SK-N-DZ (cell line): ENCODE results near the gene FAXC.
"Not testable (repeated sequence)": the region's sequence is repeated elsewhere in the genome, so short reads cannot be mapped to it uniquely, and the experiment has no call there.

Experiments
- DNase-seq: peaks from one replicate; pipeline ENCODE4 v3.0.0-alpha.2; 2015; ENCODE audit warnings: low spot score

FAXC gene

DNA sequence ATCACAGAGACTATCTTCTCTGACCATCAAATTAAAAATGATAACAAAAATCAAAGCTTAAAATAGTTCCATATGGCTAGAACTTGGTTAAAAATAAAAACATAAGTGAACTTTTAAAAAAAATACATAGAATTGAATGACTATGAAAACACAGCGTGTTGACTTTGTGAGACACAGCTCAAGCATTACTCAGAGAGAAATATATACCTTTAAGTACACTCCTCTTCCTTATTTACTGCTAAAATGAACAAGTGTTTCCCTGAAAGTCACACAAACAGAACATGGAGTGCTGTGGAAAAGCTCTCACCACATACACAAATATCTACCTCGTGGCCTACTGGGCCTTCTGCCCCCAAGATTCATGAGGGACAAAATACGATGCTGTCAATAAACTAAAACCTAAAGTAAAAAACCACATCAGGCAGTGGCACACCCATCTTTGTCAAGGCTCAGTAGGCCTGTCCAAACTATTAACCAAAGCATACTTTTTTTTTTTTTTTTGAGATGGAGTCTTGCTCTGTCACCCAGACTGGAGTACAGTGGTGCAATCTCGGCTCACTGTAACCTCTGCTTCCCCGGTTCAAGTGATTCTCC lies 7.5 kb downstream of the FAXC start:
- DNase-seq, result no peak

DNA sequence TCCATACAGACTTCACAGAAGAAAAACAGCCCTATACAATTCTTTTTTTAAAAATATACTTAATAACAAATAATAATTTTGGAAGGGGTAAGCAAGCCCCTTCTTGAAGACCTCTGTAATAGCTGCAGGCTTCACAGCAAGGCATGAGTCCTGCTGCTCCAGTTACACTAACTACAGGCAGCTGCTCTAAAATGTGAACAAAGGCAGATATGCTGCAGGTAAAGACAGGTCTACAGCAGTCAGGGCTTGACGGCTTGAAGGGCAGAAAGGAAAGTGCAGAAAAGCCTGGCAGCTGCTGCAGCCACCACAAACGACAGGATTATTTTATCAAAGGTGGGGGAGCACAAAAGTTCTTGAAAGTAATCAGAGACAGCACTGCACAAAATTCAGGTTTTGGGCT lies 11.3 kb downstream of the FAXC start:
- DNase-seq, result no peak

DNA sequence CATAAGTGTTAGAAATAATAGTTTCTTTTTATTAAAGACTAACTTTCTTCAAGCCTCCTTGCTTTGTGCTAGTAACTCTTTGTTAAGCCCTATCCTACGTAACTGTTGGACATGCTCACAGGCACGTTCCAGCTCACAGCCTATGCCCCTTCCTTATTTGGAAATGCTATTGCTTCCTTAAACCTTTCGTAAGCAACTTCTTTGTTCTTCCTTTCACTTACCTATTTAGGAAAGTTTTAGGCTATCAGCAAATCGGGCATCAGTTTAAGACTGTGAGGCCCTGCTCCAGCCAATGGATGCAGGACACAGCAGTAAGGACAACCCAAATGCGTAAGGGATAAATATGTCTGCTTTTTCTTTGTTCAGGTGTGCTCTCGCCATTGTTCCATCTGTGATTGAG lies 14.2 kb downstream of the FAXC start:
- not testable (repeated sequence) for DNase-seq

DNA sequence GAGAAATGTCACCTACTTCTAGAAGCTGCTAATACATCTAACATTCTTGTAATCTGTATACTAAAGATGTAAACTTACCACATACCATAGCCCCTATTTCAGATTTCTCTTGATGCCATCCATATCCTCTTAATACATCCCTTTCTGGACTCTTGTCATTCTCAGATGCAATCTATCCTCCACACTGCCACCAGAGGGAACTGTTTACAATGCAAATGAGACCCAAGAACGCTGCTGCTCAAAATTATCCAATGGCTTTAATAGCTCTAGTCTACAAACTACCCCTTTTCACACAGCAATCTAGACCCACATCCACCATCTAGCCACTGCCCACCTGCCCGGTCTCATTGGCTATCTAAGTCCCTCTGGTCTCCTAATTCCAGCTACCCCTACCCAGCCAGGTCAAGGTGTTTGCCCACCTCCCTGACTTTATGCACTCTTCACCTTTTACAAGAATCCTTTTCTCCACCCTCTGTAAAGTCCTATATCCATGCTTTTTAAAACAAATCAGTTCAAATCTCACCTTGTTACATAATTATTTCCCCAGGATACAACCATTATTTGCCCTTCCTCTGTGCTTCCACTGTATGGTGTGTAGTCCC lies 14.8 kb downstream of the FAXC start:
- peak; percentile 56 for DNase-seq

DNA sequence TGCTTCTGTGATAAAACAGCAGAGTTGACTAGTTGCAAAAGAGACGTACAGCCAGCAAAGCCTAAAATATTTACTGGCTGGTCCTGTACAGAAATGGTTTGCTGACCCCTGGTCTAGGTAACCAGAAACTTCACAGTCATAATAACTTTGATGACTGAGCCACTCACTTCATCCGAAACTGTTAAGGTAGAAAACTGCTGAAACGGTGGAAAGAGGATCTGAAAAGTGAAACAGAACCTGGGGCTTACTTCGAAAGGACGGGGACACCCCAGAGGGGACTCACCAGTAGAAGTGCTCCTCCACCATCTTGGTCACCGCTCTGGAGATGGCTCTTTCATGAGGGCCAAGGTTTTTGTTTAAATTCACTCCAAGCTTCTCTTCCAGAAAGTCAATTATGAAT lies 16.4 kb downstream of the FAXC start:
- DNase-seq, result no peak

DNA sequence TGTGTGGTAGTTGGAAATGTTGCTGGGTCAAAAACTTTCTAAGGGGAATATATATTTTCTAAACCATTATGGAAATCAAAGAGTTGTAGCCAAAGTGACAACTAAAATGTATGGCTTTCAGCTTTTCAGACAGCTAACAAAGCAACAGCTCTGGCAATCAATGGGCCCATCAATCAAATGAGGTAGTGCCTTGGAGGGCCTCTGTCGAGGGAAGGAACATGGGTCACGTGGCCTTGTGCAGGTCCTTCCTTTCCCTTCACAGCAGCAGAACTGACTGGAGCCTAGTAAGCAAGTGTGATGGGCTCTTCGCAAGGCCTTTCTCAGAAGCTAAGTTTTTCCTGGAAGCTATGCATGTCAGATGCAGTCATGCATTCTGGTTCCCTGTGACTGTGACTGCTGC lies 17.9 kb downstream of the FAXC start:
- no peak for DNase-seq

DNA sequence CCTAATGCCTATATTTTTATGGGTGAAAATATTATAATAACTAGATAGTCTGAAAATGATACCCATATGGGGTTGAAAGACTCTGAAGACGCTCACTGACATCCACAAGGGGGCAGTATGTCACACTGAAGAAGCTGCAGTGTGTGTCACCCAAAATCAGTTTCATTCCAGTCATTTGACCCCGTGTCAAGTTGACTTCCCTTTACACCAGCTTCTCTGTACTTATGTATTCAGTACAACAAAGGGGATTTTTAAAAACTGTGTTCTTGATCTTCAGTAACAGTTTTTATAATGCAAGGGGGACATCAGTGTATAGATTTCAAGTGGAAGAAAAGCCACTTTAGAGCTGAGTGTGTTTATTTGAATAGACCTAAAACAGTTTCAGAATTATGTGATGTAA lies 19.3 kb downstream of the FAXC start:
- peak; percentile 61 for DNase-seq

DNA sequence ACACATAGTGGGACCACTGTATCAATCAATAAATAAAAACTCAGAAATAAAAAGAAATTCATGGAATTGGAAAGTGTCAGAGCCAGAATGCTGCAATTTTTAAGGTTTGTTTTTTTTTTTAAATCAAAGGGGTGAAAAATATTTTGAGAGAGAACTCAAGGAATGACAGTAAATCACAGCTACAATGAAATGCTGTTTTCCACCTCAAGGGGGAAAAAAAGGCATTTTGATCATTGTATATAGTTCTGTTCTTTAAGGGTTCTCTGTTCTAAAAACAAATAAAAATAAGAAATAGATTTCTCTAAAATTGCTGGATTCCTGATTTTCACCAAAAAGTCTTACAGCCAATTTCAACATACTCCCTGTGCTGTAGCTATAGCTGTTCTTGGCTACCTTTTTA lies 24.5 kb downstream of the FAXC start:
- no peak for DNase-seq

DNA sequence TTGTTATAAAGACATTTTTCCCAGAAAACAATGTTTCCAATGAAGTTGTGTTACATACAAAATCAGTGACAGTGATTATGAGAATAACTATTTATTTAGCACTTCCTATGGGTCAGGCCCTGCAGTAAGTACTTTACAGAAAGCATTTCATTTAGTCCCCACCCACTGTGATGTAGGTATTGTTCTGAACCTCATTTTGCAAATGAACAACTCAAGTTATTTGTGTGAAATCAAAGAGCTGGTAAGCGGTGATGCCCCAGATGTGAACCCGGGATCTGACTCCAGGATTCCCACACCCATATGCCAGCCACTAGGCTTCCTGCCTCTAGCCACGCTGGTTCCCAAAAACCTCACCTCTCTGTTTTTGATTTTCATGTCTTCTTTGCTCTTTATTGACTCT lies 30.9 kb downstream of the FAXC start:
- no peak for DNase-seq

DNA sequence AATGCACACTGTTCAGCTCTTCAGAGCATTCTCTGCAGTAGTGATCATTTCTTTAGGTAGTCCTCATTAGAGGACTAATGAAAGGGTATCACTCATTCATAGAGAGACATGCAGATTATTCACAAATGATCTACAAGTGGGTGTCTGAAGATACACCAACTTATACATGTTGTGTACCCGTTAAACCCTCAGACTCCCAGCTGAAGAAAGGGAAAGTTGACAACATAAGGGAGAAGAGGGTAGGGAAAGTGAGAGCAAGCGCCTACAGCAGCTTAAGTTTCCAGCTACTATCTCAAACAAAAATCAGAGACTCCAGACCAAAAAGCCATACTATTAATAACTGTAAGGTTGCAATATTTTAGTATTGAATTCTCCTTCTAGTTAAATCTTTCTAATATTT lies 37.1 kb downstream of the FAXC start:
- DNase-seq, result no peak

DNA sequence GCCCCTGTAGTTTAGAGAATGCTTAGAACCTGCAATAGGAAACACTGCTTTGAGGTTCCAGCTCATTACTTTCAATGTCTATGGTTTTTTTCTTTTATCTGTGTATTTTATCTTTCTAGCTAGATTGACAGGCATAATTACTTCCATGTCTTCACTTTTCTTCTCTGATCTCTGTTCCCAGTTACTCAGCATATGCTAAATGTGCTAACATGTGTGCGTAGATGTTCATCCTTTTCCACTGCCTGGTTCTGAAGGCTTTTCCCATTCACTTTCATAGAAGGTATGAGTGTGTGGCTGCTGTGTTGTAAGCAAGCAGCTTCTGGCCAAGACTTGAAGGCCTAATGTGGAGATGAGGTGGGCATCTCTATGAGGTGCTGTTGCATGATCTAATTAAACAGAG lies 38.9 kb downstream of the FAXC start:
- DNase-seq, result no peak

DNA sequence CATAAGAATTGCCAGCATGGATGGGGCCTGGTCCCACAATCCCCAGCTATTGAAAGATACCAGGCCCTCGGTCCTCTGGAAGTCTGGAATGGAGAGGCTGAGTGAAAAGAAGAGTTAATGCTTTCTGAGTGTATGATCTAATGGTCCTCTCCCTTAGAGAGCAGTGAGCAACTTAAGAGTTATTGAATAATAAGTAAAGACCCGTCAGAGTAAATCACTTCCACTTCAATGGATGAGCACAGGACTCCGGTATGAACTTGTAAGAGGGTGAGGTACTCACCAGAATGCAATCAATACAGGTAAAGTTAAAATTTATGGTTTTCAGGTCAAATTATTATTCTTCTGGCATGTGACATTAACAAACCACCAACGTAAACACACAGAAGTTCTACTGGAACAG lies 39.9 kb downstream of the FAXC start:
- DNase-seq, result no peak

DNA sequence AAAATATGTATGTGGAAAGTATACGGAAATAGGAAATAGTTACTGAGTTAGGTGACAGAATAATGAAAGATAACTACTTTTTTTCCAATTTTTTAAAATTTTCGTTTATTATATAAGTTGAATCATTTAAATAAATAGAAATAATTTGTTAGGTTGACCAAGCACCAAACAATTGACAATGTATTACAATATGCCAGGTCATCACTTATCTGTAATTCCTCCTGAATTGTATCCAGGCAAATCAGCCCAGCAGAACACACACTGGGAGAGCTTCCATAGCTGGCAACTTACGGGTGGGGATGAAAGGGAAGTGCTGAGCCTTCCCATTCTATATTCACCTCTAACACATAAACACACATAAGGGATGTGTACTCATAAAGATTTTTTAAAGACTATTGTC lies 40.7 kb downstream of the FAXC start:
- no peak for DNase-seq

DNA sequence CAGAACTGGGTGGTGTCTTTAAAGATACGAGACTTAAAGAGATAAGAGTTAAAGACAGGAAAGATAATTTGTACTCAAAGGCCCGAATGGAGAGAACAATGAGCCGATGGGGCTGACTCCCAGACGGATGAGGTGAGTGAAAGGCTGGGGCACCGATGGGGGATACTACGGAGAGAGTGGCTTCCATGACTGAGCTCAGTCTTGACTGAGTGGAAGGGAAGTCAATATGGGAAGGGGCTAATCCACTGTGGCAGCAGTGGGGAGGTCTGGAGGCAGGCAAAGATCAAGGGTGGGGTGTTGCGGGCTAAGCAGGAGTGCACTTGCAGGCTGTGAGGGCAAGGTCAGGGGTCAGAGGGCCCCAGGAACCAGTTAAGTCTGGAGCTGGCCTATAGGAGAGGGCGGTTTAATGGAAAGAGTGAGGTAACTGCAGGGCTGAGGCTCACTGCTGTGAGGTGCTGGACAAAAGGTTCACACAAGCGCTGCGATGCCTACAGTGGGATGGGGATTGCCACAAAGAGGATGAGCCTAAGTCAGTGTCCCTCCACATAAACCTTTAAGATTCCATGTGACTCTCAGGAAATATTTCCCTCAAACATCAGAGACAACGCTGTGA lies 42.1 kb downstream of the FAXC start:
- no peak for DNase-seq

DNA sequence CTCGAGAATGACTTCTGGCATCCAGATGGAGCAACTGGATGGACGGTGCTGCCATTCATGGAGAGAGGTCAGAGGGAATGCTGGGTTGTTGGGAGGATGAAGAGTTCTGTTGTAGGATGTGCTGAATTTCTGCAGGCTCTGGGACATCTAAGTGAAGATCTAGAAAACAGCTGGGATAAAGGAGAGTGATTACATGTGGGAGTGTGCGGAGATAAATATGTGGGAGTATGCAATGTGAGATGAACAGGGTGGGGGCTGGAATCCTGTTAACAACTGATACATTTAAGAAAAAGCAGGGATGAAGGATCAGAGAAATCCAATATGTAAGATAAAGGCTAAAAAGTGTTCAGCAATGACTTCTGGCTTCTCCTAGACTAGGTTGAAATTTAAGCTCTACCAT lies 43.1 kb downstream of the FAXC start:
- no peak for DNase-seq

DNA sequence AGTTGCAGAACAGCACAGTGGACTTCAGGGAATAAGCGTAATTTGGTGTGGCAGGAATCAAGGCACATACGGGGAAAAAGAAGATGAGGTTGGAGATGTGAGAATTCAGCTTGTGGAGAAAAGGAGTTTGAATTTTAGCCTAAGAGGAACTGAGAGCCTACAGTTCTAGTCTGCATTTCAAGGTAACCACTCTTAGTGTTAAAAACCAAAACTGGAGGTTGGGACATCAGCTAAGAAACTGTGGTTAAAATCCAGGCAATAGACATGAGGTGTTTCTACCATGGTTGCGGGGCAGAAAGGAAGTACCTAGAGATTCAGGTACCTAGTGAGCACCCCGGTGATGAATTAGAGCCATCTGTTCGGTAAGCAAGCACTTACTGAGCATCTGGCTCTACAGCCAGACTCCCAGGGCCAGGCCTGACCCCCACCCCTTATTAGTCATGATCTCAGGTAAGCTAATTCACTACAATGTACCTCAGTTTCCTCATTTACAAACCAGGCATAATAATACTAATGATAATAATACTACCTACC lies 44.4 kb downstream of the FAXC start:
- DNase-seq, result no peak

DNA sequence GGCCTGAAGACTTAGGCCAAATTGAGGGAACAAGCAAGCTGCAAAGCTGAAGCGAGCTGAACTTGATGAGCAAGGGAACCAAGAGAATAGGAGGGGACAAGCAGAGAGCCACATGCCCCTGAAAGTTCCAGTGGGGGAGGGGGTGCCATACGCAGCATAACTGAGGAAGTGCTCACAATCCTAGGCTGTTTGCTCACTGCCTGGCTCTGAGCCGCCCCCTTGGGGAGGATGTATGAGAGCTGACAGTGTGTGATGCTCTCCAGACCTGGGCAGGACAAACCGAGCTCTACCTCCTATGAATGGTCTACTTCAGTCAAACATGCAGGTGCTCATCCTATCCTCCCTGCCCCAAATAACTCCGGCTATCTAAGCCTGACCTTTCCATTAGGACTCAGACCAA lies 52.1 kb downstream of the FAXC start:
- DNase-seq, result no peak

DNA sequence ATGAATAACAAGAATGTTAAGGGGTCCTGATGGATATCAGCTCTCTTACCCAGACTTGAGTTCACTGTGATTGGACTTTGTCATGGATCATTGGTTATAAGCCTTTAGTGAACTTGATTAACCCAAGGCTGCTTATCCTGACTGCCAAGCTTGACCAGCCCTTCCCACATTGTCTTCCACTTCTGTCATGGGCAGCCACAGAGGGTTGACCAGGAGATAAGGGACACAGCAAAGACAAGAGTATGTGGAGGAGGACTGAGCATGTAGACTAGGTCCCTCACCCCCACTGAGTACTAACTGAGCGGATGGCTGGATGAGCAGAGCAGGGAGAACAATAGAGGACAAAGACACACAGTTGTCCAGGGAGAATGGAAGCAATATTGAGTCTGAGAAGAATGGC lies 52.5 kb downstream of the FAXC start:
- DNase-seq, result no peak

DNA sequence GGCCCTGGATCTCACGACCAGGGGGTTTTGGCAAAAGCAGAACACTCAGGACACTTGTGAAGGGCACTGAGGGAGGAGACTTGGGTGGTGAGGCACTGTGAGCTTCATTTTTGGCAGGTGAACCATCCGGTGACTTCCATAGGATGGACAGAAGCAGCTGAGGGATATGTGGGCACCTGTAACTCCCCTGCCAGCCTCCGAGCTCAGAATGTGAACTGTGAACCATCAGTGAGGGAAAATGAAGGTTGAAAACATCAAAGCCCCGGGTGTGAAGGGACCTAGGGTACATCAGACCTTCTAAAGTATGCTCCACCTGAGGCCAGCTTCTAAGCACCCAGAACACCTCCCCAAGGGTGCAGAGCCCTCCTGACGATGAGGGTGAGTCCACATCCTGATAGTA lies 53.2 kb downstream of the FAXC start:
- no peak for DNase-seq

DNA sequence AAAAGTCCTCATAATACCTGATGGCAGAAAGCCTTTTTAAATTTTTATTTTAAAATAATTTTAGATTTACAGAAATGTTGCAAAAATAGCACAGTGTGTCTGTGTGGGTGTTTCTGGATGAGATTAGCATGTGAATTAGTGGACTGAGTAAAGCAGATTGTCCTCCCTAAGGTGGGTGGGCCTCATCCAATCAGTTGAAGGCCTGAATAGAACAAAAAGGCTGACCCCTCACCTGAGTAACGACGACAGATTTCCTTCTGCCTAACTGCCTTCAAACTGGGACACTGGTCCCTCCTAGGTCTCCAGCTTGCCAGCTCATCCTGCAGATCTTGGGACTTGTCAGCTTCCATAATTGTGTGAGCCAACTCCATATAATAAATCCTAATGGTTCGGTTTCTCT lies 54.2 kb downstream of the FAXC start:
- DNase-seq, result no peak

DNA sequence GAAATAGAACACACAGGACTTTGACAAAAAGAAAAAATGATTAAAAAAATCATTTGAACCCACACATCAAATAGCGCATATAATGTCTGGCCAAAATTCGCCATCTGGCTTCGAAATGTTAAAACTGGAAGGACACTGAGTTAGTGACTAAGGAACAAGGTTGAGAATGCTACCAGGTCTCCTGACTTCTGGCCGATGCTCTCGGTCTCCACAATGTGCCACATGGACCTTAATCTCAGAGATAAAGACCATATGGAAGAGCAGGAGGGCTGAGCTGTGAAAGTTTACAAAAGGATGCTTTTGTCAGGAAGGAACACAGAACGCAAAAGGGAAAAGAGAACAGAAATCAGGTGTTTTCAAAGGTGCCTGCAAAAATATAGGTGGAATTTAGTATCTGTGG lies 54.7 kb downstream of the FAXC start:
- DNase-seq, result no peak

DNA sequence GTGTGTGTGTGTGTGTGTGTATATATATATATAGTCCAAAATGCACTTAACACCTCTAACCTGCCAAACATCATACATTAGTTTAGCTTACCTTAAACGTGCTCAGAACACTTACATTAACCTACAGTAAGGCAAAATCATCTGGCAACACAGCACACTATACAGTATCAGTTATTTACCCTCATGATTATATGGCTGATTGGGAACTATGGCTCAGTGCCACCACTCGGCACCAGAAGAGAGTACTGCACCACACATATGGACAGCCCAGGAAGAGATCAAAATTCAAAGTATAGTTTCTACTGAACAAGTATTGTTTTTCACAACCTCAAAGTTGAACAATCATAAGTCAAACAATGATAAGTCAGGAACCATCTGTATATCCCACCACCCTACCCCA lies 59.8 kb downstream of the FAXC start:
- DNase-seq, result no peak

DNA sequence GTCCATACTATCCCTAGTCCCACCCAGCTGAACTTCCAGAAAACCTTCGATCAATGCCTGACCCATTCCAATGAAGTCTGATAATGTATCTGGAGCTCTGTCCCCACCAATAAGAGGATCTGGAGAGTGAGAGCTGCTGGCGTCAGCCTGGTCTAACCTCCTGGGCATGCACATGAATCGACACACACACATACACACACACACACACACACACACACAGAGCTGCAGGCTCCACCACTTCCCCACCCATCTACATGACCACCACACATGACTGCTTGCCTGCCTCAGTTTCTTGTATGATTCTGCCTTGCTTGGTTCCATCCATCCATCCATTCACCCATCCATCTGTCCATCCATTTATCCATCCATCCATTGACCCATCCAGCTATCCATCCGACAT lies 60.8 kb downstream of the FAXC start:
- DNase-seq, result no peak
